ENCODE data around the gene CACNA2D3.

CACNA2D3 gene

GRCh38 chr3:54709785-54710184 is 587.4 kb downstream of the CACNA2D3 start:
- DNase-seq, result no peak

- no peak for DNase-seq
Measured at GRCh38 chr3:54710954-54711353, 588.6 kb downstream of the CACNA2D3 start.

GRCh38 chr3:54712539-54712938 is 590.2 kb downstream of the CACNA2D3 start:
- peak; percentile 32 for DNase-seq

- no peak for DNase-seq
Measured at GRCh38 chr3:54713031-54713430, 590.7 kb downstream of the CACNA2D3 start.

GRCh38 chr3:54713455-54713854 is 591.1 kb downstream of the CACNA2D3 start:
- no peak for DNase-seq

- DNase-seq, result no peak
Measured at GRCh38 chr3:54714035-54714434, 591.7 kb downstream of the CACNA2D3 start.

- no peak for DNase-seq
Measured at GRCh38 chr3:54717506-54717905, 595.2 kb downstream of the CACNA2D3 start.

- no peak for DNase-seq
Measured at GRCh38 chr3:54719914-54720313, 597.6 kb downstream of the CACNA2D3 start.

DNA sequence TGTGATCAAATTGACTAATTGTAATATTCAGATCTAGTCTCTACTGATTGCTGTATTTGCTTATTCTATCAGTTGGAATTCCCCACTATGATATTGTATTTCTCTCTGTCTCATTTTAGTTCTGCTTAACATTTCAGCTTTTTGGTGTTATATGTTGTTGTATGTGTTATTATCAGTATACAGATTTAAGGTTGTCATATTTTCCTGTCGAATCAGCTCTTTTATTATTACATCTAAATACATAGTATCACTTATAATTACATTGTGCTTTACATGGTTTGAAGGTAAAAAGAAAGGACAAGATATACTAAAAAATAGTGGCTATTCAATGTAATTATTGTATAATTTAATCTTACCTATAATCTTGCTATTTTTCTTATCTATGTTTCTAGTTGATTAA is 598.3 kb downstream of the CACNA2D3 start:
- no peak for DNase-seq

DNA sequence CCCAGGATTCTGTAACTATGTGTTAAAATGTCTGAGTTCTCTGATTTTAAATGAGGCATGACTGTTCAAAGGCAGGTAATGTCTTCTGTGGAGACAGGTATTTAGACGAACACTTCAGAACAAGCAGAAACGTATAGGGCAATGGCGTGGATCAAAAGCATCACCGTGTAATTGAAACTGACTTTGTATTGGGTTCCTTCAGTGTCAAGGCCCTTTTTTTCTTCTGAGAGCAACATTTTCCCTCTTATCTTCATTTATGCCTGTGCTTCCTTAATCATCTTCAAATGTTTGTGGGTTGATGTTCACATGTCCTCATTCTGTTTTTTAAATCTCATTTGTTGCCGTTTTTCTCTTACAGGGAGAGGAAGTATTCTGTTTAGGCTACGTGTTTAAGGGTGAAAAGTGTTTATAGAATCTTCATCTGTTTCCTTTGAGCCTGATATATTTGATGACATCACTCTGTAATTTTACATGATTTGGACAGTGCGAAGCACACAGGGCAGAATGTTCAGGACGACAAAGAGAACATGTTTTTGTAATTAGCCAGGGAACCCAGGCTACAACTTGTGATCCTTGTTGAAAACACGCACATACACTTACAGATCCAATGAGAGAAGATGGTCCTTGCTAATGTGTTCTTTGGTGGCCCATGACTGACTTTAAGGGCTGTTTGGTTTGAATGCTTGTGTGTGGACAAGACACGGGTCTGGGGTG is 609.5 kb downstream of the CACNA2D3 start:
- no peak for DNase-seq

DNA sequence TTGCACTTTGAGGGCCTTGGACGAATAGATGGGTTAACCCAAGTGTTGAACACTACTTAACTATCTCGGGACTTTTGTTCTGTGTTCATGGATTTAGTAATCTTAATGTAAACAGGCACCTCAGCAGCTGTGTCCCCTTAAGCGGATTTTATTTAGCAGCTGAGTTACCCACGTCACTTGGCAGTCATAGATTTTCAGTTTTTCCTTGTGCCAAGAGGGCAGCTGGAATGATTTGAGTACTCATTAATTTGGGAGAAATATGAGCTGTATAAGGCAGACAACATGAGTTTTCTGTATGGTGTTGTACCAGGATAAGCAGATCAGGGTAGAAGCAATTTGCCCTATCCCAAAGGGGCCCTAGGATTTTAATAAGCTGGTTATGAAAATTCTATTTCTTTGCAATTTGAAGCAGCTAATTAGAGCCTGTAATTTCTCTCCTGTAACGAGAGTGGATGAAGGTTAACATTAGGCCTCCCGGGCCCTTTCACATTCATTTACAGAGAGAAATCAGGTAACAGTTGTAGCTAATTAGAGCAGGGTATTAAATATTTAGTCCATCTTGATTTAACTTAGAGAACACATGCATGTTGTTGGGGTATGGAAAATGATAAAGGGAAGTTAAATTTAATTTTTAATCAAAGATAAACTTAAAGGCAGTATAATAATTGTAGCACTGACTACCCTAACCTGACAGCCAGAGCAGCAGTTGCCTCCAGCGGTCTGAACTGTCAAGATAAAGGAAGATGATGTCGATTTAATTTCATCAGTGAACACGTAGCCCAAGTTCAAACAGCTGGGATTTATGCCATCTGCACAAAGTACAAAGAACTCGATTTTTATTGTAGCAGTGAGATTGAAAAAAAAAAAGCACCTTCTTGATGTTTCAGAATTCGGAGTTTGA is 611.0 kb downstream of the CACNA2D3 start:
- peak; percentile 40 for DNase-seq

GRCh38 chr3:54736459-54736858 is 614.1 kb downstream of the CACNA2D3 start:
- DNase-seq, result no peak

DNA sequence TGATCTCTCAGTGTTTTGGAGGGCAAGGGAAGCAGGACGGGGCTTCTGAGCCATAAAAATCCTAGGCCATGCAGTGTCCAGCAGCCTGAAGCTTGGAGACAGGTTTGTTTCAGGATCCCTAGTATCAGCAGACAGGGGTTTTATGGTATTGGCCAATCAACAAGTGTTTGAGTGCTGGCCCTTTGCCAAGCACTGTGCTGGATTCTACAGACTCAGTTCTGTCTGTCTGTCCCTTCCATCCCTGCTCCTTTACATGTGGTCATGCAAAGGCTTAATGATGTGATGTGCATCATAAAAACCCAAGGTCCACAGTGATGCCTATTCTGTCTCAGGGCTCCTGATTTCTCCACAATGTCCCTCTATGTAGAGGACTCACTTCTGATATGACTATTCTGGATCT is 621.4 kb downstream of the CACNA2D3 start:
- DNase-seq, result no peak

- DNase-seq, result no peak
Measured at GRCh38 chr3:54744291-54744690, 621.9 kb downstream of the CACNA2D3 start.

- DNase-seq, result no peak
Measured at GRCh38 chr3:54745843-54746242, 623.5 kb downstream of the CACNA2D3 start.

DNA sequence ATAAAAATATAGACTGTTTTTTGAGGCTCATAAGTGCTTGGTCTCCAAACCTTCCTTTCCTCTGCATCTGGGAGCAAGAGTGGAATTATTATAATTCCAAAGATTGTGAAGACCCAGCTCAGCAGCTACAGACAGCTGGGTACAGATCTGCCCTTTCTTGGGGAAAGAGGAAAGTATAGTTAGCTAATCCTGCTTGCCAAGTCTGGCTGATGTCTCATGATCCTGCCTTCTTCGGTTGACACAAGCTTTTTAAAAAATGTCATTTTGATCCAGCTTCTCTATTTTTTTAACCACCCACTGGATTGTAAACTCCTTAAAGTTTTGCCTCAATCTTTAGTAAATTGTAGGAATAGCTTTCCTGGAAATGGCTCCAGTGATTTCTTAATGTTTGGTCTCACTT is 624.4 kb downstream of the CACNA2D3 start:
- DNase-seq, result no peak

- no peak for DNase-seq
Measured at GRCh38 chr3:54755756-54756155, 633.4 kb downstream of the CACNA2D3 start.

GRCh38 chr3:54756330-54756731 is 634.0 kb downstream of the CACNA2D3 start:
- no peak for DNase-seq

DNA sequence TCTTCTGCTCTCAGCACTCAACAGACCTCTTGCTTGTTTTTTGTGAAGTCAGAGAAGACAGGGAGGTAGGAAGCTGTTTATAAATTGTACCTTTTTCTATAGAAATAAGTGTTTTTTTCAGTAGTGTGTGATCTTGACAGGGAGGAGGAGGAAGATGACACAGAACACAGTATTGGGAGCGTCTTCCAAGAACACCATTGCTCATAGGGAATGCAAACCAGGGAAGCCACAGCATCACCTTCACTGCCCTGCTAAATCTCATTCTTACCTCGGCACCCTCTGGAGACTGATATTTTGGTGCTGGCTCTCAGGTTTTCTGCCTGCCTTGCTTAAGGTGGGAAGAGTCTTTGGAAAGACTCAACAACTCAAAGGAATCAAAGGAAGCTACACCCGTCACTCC is 636.1 kb downstream of the CACNA2D3 start:
- DNase-seq, result no peak

DNA sequence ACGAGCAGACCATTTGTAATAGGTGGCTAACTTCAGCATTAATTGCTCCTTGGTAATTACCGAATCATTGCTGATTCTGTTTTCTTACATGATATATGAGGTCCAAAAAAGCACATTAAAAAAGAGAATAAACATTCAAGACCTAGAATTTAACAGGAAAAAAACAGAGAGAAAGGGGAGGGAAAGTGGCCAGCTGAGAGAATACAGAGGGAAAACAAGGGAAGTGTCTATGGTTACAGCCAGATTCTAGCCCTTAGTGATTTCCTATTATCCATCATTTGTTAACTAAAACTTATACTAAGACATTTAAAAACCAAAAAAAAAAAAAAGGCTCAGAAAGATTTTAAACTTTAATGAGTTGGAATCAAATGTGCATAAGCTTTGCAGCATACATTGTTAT is 636.8 kb downstream of the CACNA2D3 start:
- DNase-seq, result no peak

DNA sequence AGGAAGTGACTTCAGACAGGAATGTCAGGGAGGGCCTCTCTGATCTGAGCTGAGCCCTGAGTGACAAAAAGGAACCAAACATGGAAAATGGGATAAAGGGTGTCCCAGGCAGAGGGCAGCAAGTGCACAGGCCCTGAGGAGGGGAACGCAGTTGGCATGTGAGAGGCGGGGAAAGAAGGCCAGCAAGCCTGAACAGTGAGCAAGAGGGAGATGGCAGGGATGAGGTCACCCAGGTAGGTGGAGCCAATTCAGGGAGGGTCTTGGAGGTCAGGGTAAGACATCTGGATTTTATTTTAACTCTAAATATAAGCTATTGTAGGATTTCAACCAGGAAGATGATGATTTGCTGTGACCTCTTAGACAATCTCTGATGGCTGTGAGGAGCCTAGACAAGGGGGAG is 637.8 kb downstream of the CACNA2D3 start:
- peak; percentile 21 for DNase-seq

DNA sequence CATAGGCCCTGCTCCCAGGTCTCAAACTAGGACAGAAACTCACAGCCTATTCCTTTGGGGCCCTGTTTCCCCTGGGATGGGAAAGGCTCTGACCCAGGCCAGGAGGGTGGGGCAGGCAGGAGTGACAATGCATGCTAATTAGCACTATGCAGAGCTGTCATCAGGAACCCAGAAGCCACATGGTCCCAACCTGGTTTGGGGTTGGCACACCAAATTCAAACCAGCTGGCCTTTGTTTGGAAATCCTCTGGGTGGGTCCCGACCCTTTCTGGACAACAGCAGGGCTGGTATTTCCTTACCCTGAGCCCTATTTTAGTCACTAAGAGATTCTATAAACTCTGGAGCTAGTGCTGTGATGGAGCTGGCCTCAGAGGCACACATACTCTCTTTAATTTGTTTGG is 639.3 kb downstream of the CACNA2D3 start:
- DNase-seq, result no peak

DNA sequence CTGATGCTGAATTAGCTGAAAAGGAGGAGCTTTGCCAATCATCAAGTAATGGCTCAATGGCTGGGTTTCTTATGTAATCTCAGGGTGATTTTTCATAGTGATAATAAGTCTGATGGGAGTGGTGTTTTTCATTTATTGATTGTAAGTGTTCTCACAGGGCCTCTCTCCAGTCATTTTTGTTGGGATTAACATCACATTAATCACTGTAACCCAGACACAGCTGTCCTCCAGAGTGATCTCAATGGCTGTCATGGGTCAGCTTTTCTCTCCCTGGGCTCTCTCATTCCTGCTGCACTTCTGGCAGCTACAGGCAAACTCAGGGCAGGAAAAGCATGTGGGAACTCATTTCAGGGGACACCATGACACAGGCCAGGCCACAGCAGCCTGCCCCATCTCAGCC is 642.6 kb downstream of the CACNA2D3 start:
- no peak for DNase-seq

DNA sequence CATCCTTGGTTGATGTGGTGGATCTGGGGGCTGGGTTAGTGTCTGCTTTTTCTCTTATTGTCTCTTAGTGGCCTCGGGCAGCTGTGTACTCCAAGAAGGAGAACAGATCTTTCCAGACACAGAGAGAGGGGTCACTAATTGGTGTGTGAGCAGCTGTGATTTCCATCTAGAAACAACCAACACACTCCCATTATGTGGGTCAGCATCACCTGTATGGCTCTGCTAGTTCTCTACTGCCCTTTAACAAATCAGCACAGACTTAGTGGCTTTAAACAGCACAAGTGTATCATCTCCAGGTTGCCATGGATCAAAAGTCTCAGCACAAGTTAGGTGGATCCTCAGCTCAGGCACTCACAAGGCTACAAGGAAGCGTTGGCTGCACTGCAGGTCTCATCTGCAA is 648.7 kb downstream of the CACNA2D3 start:
- no peak for DNase-seq
